Measurements from ENCODE around the gene KLHL26. TPM values are rescaled to one million over a fixed set of nuclear protein-coding genes. Genes with fewer than 3 reads are reported as not detected.
A peak's percentile ranks its signal among the peaks of the same experiment; 100 is the strongest.

Gene KLHL26
- total and polyA plus RNA-seq, 2 of the 13 experiments (the other 11 are each of a cell fraction or from before 2014, with no cell fraction given): 1.5 to 1.7 TPM

DNA sequence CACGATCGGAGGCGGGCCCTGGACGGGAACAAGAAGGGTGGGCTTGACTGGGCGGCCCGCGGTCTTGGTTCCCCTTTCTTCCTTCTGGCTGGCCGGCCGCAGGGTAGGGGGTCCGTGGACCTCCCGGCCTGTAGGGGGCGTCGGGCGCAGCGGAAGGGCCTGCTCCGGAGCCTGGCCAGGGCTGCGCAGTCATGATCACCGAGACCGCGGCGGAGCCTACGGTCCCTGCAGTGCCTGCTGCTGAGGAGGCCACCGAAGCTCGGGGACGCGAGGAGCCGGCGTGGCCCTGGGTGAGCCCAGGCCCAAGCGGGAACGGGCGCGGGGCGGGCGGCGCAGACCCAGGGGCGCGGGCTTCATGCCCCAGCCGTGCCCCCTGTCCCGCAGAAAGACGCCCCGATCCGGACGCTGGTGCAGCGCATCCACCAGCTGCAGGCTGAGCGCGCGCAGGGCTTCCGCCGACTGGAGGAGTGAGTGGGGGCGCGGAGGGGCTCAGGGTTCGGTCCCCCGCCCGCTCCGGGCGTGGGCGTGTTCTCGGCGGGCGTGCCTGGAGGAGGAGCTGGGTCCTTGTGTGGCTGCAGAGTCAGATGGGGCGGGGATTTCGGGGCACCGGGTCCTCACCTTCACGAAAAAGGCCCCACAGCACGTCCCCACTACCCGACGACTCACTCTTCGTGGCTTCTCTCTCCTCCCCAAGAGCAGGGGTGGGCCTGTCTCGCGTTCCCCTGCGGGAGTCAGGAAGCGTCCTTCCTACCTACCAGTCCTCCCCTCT lies 48.0 kb upstream of the KLHL26 start, which contains the start of gene REX1BD (continued):
- TF ChIP-seq, protein P1, sequence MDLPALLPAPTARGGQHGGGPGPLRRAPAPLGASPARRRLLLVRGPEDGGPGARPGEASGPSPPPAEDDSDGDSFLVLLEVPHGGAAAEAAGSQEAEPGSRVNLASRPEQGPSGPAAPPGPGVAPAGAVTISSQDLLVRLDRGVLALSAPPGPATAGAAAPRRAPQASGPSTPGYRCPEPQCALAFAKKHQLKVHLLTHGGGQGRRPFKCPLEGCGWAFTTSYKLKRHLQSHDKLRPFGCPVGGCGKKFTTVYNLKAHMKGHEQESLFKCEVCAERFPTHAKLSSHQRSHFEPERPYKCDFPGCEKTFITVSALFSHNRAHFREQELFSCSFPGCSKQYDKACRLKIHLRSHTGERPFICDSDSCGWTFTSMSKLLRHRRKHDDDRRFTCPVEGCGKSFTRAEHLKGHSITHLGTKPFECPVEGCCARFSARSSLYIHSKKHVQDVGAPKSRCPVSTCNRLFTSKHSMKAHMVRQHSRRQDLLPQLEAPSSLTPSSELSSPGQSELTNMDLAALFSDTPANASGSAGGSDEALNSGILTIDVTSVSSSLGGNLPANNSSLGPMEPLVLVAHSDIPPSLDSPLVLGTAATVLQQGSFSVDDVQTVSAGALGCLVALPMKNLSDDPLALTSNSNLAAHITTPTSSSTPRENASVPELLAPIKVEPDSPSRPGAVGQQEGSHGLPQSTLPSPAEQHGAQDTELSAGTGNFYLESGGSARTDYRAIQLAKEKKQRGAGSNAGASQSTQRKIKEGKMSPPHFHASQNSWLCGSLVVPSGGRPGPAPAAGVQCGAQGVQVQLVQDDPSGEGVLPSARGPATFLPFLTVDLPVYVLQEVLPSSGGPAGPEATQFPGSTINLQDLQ (CRISPR knock-in tag; IDR thresholded peaks at IDR 0.05): no peak
- TF ChIP-seq, protein P2, sequence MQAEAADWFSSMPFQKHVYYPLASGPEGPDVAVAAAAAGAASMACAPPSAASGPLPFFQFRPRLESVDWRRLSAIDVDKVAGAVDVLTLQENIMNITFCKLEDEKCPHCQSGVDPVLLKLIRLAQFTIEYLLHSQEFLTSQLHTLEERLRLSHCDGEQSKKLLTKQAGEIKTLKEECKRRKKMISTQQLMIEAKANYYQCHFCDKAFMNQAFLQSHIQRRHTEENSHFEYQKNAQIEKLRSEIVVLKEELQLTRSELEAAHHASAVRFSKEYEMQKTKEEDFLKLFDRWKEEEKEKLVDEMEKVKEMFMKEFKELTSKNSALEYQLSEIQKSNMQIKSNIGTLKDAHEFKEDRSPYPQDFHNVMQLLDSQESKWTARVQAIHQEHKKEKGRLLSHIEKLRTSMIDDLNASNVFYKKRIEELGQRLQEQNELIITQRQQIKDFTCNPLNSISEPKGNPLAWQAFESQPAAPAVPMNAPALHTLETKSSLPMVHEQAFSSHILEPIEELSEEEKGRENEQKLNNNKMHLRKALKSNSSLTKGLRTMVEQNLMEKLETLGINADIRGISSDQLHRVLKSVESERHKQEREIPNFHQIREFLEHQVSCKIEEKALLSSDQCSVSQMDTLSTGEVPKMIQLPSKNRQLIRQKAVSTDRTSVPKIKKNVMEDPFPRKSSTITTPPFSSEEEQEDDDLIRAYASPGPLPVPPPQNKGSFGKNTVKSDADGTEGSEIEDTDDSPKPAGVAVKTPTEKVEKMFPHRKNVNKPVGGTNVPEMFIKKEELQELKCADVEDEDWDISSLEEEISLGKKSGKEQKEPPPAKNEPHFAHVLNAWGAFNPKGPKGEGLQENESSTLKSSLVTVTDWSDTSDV (CRISPR knock-in tag; IDR thresholded peaks at IDR 0.05): no peak
- TF ChIP-seq SP4 (CRISPR knock-in tag; IDR thresholded peaks at IDR 0.05): peak; percentile 45; the same call in 1 of the 2 replicates
- peak; percentile 68 for TF ChIP-seq ZNF777 (CRISPR knock-in tag; IDR thresholded peaks at IDR 0.05)
- TF ChIP-seq ZFP82 (CRISPR knock-in tag; IDR thresholded peaks at IDR 0.05; ENCODE audit: borderline replicate concordance): 0 out of 2 replicates have a peak, but pooled peaks have one; percentile 64
- peak; percentile 55 for TF ChIP-seq ZNF629 (CRISPR knock-in tag; conservative IDR thresholded peaks at IDR 0.05)
- TF ChIP-seq TOPORS (CRISPR knock-in tag; IDR thresholded peaks at IDR 0.05): peak; percentile 40; the same call in 1 of the 2 replicates
- no peak for TF ChIP-seq ZSCAN25 (CRISPR knock-in tag; IDR thresholded peaks at IDR 0.05)
- peak; percentile 52; the same call in 1 of the 2 replicates for TF ChIP-seq ZNF879 (CRISPR knock-in tag; IDR thresholded peaks at IDR 0.05)
- TF ChIP-seq SYNCRIP (IDR thresholded peaks at IDR 0.05; ENCODE audit: insufficient read depth, low read depth, low read length): no peak
- TF ChIP-seq ZNF337 (CRISPR knock-in tag; IDR thresholded peaks at IDR 0.05; ENCODE audit: borderline replicate concordance, low read depth): peak; percentile 54; the same call in 1 of the 2 replicates
- TF ChIP-seq ZNF24 (IDR thresholded peaks at IDR 0.05): 0 out of 2 replicates have a peak, but pooled peaks have one; percentile 23
- no peak for TF ChIP-seq TRIM24 (CRISPR knock-in tag; IDR thresholded peaks at IDR 0.05)
- TF ChIP-seq KAT8 (CRISPR knock-in tag; IDR thresholded peaks at IDR 0.05): peak; percentile 76
- peak; percentile 99 for TF ChIP-seq ZBTB7B (CRISPR knock-in tag; IDR thresholded peaks at IDR 0.05)
- TF ChIP-seq GATAD2A (CRISPR knock-in tag; IDR thresholded peaks at IDR 0.05): peak; percentile 67; the same call in 1 of the 2 replicates
- TF ChIP-seq SRSF4 (IDR thresholded peaks at IDR 0.05; ENCODE audit: low read depth, low read length, poor library complexity, severe bottlenecking): peak; percentile 70
- TF ChIP-seq ZNF713 (CRISPR knock-in tag; IDR thresholded peaks at IDR 0.05): peak; percentile 89; the same call in 1 of the 2 replicates
- TF ChIP-seq RAD21 (CRISPR knock-in tag; IDR thresholded peaks at IDR 0.05): peak; percentile 72
- TF ChIP-seq, protein P3, sequence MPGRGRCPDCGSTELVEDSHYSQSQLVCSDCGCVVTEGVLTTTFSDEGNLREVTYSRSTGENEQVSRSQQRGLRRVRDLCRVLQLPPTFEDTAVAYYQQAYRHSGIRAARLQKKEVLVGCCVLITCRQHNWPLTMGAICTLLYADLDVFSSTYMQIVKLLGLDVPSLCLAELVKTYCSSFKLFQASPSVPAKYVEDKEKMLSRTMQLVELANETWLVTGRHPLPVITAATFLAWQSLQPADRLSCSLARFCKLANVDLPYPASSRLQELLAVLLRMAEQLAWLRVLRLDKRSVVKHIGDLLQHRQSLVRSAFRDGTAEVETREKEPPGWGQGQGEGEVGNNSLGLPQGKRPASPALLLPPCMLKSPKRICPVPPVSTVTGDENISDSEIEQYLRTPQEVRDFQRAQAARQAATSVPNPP (CRISPR knock-in tag; IDR thresholded peaks at IDR 0.05): peak; percentile 66
- 0 out of 2 replicates have a peak, but pooled peaks have one; percentile 16 for TF ChIP-seq MED13 (CRISPR knock-in tag; IDR thresholded peaks at IDR 0.05)
- no peak for TF ChIP-seq ASH2L (IDR thresholded peaks at IDR 0.05; ENCODE audit: insufficient read length, low read depth, low read length)
- peak; percentile 91 for TF ChIP-seq RBM39 (IDR thresholded peaks at IDR 0.05; ENCODE audit: low read depth, low read length, poor library complexity, severe bottlenecking)
- peak; percentile 75; the same call in 1 of the 2 replicates for TF ChIP-seq MIER3 (CRISPR knock-in tag; IDR thresholded peaks at IDR 0.05; ENCODE audit: borderline replicate concordance)
